ENCODE measurements around the gene DECR2.

DNA sequence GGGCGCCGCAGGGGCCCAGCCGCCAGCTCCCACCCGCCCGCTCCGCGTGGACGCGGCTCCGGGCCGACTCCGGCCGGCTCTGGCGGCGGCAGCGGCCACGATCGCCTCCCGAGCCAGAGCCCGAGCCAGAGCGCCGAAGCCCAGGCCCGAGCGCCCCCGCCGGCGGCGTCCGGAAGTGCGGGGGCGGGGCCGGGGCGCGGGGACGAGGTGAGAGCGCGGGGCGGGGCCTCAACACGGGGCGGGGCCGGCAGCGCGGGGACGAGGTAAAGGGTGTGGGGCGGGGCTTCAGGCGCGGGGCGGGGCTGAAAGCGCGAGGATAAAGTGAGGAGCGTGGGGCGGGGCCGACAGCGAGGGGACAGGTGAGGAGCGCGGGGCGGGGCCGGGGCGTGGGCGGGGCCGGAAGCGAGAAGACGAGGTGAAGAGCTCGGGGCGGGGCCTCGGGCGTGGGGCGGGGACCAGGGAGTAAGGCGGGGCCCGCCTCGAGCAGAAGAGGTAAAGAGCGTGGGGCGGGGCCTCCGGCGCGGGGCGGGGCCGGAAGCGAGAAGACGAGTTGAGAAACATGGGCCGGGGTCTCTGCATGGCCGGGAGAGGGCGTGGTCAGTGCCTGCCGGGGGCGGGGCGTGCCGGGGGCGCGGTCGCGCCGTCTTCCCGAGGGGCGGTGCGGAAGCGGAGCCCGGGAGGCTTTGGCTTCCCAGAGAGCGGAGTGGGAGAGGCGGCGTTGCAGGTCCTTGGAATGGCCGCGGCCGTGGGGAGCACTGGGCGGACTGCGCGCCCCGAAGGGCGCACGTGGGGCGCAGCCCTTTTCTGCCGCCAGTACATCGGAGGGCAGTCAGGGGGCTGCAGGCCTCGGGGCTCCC lies 48.9 kb upstream of the DECR2 start, which contains the start of gene AXIN1:
- TF ChIP-seq, protein P1, sequence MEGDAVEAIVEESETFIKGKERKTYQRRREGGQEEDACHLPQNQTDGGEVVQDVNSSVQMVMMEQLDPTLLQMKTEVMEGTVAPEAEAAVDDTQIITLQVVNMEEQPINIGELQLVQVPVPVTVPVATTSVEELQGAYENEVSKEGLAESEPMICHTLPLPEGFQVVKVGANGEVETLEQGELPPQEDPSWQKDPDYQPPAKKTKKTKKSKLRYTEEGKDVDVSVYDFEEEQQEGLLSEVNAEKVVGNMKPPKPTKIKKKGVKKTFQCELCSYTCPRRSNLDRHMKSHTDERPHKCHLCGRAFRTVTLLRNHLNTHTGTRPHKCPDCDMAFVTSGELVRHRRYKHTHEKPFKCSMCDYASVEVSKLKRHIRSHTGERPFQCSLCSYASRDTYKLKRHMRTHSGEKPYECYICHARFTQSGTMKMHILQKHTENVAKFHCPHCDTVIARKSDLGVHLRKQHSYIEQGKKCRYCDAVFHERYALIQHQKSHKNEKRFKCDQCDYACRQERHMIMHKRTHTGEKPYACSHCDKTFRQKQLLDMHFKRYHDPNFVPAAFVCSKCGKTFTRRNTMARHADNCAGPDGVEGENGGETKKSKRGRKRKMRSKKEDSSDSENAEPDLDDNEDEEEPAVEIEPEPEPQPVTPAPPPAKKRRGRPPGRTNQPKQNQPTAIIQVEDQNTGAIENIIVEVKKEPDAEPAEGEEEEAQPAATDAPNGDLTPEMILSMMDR (IDR thresholded peaks at IDR 0.05): peak; percentile 60 to 84 (median 74)
- peak; percentile 61 to 64 for TF ChIP-seq POLR2A (IDR thresholded peaks at IDR 0.05)

All from Peyer's patch (tissue), 4 donors.